NCI-H82 treated with DMSO at 0.1 percent for 48 hours (cell line): Measurements from ENCODE around the gene CAPN11.
"Not testable (repeated sequence)": the region's sequence is repeated elsewhere in the genome, so short reads cannot be mapped to it uniquely, and the experiment has no call there.

Source experiments
- DNase-seq: peaks from one replicate; lab custom pipeline; 2025; ENCODE audit not compliant: unreplicated experiment; lab: John Stamatoyannopoulos, UW

The CAPN11 gene

GRCh38 chr6:44129841-44130322 is 28.7 kb upstream of the CAPN11 start:
- DNase-seq = no peak

- DNase-seq = no peak
Observed at GRCh38 chr6:44131892-44132291, 26.7 kb upstream of the CAPN11 start.

GRCh38 chr6:44132476-44132875 is 26.1 kb upstream of the CAPN11 start:
- no peak for DNase-seq

- DNase-seq = peak; percentile 28
Observed at GRCh38 chr6:44133003-44133931, 25.4 kb upstream of the CAPN11 start.

GRCh38 chr6:44133981-44134711 is 24.5 kb upstream of the CAPN11 start:
- no peak for DNase-seq

- no peak for DNase-seq
Observed at GRCh38 chr6:44135173-44135758, 23.4 kb upstream of the CAPN11 start.

- DNase-seq = no peak
Observed at GRCh38 chr6:44135875-44136274, 22.7 kb upstream of the CAPN11 start.

GRCh38 chr6:44138717-44139350 is 19.8 kb upstream of the CAPN11 start:
- DNase-seq = no peak

- DNase-seq = no peak
Observed at GRCh38 chr6:44139351-44139743, 19.3 kb upstream of the CAPN11 start.

- DNase-seq = no peak
Observed at GRCh38 chr6:44142835-44143234, 15.8 kb upstream of the CAPN11 start.

- no peak for DNase-seq
Observed at GRCh38 chr6:44143731-44144130, 14.9 kb upstream of the CAPN11 start.

GRCh38 chr6:44144536-44144935 is 14.1 kb upstream of the CAPN11 start:
- not testable (repeated sequence) for DNase-seq

- DNase-seq = no peak
Observed at GRCh38 chr6:44145839-44146238, 12.8 kb upstream of the CAPN11 start.

- no peak for DNase-seq
Observed at GRCh38 chr6:44146685-44147084, 11.9 kb upstream of the CAPN11 start.

- no peak for DNase-seq
Observed at GRCh38 chr6:44147256-44147655, 11.4 kb upstream of the CAPN11 start.

- no peak for DNase-seq
Observed at GRCh38 chr6:44148306-44148705, 10.3 kb upstream of the CAPN11 start.

GRCh38 chr6:44149369-44150012 is 9.1 kb upstream of the CAPN11 start:
- DNase-seq = no peak

GRCh38 chr6:44150317-44150917 is 8.2 kb upstream of the CAPN11 start:
- no peak for DNase-seq

GRCh38 chr6:44151348-44152108 is 7.1 kb upstream of the CAPN11 start:
- peak; percentile 26 for DNase-seq

GRCh38 chr6:44152109-44152461 is 6.5 kb upstream of the CAPN11 start:
- DNase-seq = no peak
